DMS114 treated with DMSO at 0.1 percent for 48 hours (cell line): Measurements from ENCODE around the gene RGS6.

Experiments
- DNase-seq: peaks from one replicate; lab custom pipeline; 2025; ENCODE audit not compliant: unreplicated experiment; lab: John Stamatoyannopoulos, UW

The RGS6 gene

GRCh38 chr14:72492196-72492595 is 560.0 kb downstream of the RGS6 start:
- DNase-seq, result no peak

- no peak for DNase-seq
These were observed 563.4 kb downstream of the RGS6 start for GRCh38 chr14:72495668-72496067.

- DNase-seq, result no peak
These were observed 566.4 kb downstream of the RGS6 start for GRCh38 chr14:72498646-72499045.

GRCh38 chr14:72499746-72500145 is 567.5 kb downstream of the RGS6 start:
- no peak for DNase-seq

GRCh38 chr14:72500234-72500838 is 568.1 kb downstream of the RGS6 start:
- DNase-seq, result no peak

- no peak for DNase-seq
These were observed 569.2 kb downstream of the RGS6 start for GRCh38 chr14:72501439-72501838.

GRCh38 chr14:72503271-72503670 is 571.0 kb downstream of the RGS6 start:
- DNase-seq, result no peak

- no peak for DNase-seq
These were observed 571.6 kb downstream of the RGS6 start for GRCh38 chr14:72503696-72504368.

- no peak for DNase-seq
These were observed 578.3 kb downstream of the RGS6 start for GRCh38 chr14:72510566-72510965.

GRCh38 chr14:72512281-72512680 is 580.1 kb downstream of the RGS6 start:
- DNase-seq, result no peak

- no peak for DNase-seq
These were observed 580.7 kb downstream of the RGS6 start for GRCh38 chr14:72512925-72513324.

- no peak for DNase-seq
These were observed 581.1 kb downstream of the RGS6 start for GRCh38 chr14:72513346-72513745.

GRCh38 chr14:72513965-72514659 is 581.9 kb downstream of the RGS6 start:
- DNase-seq, result peak; percentile 25

GRCh38 chr14:72514660-72515025 is 582.4 kb downstream of the RGS6 start:
- no peak for DNase-seq

GRCh38 chr14:72515779-72516770 is 583.8 kb downstream of the RGS6 start:
- DNase-seq, result no peak

- peak; percentile 22 for DNase-seq
These were observed 584.9 kb downstream of the RGS6 start for GRCh38 chr14:72516936-72517700.

GRCh38 chr14:72517736-72518135 is 585.5 kb downstream of the RGS6 start:
- DNase-seq, result no peak

- DNase-seq, result no peak
These were observed 586.7 kb downstream of the RGS6 start for GRCh38 chr14:72518809-72519377.

- no peak for DNase-seq
These were observed 587.3 kb downstream of the RGS6 start for GRCh38 chr14:72519543-72519942.

GRCh38 chr14:72521045-72521444 is 588.8 kb downstream of the RGS6 start:
- DNase-seq, result no peak
